ENCODE results near the gene CNTRL. TPM values are rescaled to one million over a fixed set of nuclear protein-coding genes. Genes with fewer than 3 reads are reported as not detected.
"Not testable (repeated sequence)": the region's sequence is repeated elsewhere in the genome, so short reads cannot be mapped to it uniquely, and the experiment has no call there.

The CNTRL gene, protein sequence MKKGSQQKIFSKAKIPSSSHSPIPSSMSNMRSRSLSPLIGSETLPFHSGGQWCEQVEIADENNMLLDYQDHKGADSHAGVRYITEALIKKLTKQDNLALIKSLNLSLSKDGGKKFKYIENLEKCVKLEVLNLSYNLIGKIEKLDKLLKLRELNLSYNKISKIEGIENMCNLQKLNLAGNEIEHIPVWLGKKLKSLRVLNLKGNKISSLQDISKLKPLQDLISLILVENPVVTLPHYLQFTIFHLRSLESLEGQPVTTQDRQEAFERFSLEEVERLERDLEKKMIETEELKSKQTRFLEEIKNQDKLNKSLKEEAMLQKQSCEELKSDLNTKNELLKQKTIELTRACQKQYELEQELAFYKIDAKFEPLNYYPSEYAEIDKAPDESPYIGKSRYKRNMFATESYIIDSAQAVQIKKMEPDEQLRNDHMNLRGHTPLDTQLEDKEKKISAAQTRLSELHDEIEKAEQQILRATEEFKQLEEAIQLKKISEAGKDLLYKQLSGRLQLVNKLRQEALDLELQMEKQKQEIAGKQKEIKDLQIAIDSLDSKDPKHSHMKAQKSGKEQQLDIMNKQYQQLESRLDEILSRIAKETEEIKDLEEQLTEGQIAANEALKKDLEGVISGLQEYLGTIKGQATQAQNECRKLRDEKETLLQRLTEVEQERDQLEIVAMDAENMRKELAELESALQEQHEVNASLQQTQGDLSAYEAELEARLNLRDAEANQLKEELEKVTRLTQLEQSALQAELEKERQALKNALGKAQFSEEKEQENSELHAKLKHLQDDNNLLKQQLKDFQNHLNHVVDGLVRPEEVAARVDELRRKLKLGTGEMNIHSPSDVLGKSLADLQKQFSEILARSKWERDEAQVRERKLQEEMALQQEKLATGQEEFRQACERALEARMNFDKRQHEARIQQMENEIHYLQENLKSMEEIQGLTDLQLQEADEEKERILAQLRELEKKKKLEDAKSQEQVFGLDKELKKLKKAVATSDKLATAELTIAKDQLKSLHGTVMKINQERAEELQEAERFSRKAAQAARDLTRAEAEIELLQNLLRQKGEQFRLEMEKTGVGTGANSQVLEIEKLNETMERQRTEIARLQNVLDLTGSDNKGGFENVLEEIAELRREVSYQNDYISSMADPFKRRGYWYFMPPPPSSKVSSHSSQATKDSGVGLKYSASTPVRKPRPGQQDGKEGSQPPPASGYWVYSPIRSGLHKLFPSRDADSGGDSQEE (N-terminal part only)
- total RNA-seq, result 78.6 and 89.2 TPM in 2 replicates

DNA sequence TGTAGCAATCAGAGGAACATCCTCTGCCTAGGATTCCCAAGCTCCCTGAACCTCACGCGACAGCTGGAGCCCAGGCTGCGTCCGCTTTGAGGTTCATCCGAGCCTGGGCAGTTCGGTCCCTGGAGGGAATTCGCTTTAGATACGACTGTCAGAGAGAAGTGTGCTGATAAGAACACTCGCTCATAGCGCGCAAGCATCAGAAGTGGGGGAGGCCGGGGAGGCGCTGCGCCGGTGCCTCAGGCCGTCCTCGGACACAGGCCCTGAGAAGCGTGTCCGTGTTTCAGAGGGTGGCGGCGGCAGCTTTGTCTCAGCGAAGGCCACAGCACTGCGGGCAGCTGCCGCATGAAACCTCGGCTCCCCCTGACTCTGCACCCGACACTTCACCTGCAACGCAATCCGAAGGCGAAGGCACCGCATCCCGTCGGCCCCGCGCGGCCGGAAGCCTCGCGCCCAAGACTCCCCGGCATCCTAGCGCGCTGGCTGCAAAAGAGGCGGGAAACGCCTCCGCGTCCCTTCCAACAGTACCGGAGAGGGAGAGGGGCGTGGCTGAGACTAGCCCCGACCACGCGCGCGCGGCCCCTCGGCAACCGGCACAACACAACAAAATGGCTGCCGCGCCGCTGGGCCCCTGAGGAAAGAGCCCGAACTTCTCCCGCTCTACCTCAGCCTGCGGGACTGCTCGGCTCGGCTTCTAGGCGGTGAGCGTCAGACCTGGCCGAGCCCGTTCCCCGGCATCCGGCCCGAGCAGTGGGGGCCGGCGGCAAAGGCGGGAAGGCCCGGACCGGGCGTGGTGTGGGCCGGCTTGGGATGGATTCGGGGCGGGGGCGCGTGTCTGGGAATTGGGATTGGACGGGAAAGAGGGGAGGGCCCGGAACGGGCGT lies at the start of gene CNTRL:
CNTRL (plus strand) TSS at position 586 of the 881 bp plus-strand sequence. CDS start 13,372 bp downstream, outside the sequence.
- intact Hi-C loops (cut with micrococcal nuclease), result loop anchor here (1.0 to 5.0 kb wide), 13 partner anchors 14 to 494 kb away; partner anchors contain the start of genes CDK5RAP2, FBXW2, MEGF9 and TRAF1

DNA sequence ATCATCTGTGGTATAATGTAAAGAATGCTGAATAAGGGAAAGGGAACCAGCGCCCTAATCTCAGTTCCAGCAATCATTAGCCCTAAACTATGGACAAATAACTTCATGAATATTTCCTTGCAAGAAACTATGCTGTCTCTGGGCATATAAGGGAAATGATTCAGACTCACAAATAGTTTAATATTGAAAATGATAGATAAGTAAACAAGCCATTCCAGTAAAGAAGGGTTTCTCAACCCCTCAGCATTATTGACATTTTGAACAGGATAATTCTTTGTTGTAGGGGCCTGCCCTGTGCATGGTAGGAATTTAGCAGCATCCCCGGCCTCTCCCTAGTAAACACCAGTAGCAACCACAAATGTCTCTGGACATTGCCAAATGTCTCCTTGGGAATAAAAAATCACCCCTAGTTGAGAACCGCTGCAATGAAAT lies 48.5 kb upstream of the CNTRL start:
- intact Hi-C loops (cut with micrococcal nuclease), result no loop called here

DNA sequence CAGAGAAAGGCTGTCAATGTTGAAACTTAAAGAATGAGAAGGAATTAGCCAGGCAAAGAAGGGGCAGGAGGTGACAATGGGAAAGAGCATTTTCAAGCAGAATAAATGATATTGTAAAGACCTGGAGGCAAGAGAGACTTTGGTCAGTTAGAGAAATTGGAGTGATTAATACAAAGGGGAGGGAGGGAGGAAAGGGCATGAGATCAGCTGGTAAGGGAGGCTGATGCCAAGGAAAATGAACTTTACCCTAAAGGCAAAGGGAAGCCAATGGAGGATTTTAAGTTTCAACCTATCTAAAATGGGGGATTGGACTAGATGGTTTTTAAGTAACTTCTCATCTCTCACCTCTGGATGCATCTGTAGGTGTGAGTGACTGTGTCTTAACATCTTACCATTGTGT lies 48.0 kb upstream of the CNTRL start:
- intact Hi-C loops (cut with micrococcal nuclease), result no loop called here

DNA sequence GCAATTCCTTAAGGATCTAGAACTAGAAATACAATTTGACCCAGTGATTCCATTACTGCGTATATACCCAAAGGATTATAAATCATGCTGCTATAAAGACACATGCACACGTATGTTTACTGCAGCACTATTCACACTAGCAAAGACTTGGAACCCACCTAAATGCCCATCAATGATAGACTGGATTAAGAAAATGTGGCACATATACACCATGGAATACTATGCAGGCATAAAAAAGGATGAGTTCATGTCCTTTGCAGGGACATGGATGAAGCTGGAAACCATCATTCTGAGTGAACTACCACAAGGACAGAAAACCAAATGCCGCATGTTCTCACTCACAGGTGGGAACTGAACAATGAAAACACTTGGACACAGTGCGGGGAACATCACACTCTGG lies 46.5 kb upstream of the CNTRL start:
- intact Hi-C loops (cut with micrococcal nuclease), result not testable (repeated sequence)

DNA sequence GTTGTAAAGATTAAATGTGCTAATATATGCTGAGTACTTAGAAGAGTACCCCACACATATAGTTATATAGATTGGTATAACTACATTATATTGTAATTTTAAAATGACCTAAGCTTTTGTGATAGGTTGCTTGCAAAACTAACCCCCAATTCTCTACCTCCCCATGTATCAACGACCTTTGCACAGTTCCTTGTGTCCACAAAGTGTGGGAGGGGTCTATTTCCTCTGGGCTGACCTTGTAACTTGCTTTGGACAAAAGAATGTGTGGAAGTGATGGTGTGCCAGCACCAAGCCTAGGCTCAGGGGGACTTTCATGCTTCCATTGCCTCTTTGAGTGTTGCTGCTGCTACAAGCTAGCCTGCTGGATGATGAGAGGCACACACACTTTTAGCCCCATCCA lies 45.3 kb upstream of the CNTRL start:
- intact Hi-C loops (cut with micrococcal nuclease), result no loop called here

DNA sequence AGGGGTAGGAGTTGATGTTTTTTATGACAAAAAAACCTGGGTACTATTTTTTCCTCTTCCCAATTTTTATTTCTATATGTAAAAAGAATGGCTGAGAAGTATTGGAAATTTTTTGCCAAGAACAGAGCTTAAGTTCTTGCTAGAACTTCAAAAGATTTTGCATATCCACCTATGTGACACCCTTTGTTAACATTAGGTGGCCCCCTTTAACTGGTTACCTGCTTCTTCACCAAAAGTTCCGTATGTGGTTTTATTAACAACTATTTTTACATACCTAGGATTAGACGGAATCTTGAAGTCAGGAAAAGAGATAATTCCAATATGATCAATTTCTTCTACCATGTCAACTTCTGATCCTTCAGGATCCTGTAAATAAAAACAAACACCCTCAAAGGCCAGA lies 40.2 kb upstream of the CNTRL start:
- intact Hi-C loops (cut with micrococcal nuclease), result no loop called here

DNA sequence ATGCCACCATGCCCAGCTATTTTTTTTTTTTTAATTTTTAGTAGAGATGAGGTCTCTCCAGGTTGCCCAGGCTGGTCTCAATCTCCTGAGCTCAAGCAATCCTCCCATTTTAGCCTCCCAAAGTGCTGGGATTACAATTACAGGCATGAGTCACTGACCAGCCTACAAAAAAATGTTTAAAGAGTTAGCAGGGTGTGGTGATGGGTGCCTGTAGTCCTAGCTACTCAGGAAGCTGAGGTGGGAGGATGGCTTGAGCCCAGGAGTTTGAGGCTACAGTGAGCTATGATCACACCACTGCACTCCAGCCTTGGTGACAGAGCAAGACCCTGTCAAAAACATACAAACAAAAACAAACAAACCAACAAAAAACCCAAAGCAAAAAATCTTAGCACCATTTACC lies 39.0 kb upstream of the CNTRL start:
- intact Hi-C loops (cut with micrococcal nuclease), result not testable (repeated sequence)

DNA sequence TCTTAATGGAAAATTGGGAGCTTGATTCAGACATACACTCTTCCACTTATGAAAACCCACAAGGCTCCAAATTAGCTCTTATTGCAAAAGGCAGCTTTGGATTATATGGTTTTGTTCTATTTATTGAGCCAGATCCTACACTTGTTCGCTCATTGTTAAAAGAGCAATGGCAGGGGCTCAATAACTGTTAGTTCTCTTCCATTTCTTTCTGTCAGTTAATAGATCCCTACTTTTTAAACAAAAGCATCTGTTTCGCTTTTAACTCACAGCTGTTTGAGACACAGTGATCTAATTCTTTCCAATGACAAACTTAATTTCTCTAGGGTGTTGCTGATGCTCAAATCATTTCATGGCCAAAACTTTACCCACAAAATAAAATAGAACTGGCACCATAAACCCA lies 36.4 kb upstream of the CNTRL start:
- intact Hi-C loops (cut with micrococcal nuclease), result no loop called here

DNA sequence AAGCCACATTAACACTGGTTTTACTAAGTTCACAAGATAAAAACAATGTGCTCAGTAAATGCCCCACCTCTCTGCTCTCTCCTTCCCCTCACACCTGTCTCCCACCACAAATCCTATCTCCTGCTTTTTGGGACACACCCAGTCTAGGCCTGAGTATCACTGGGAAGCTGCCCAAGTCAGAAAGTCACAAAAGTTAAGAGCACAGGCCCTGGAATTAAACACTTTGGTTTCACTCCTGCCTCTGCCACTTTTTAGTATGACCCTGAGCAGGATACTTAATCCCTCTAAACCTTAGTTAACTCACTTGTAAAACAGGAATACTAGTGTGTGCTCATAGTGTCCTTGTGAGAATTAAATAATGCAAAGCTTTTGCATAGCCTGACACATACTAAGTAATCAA lies 36.0 kb upstream of the CNTRL start:
- intact Hi-C loops (cut with micrococcal nuclease), result no loop called here

DNA sequence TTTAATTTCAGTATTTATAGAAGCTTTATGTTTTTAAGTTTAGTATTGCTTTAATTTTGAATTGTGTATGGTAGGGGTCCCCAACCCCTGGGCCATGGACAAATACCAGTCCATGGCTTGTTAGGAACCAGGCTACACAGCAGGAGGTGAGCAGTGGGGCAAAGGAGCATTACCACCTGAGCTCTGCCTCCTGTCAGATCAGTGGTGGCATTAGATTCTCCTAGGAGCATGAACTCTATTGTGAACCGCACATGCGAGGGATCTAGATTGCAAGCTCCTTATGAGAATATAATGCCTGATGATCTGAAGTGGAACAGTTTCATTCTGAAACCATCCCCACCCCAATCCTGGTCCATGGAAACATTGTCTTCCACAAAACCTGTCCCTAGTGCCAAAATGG lies 26.6 kb upstream of the CNTRL start:
- intact Hi-C loops (cut with micrococcal nuclease), result no loop called here

DNA sequence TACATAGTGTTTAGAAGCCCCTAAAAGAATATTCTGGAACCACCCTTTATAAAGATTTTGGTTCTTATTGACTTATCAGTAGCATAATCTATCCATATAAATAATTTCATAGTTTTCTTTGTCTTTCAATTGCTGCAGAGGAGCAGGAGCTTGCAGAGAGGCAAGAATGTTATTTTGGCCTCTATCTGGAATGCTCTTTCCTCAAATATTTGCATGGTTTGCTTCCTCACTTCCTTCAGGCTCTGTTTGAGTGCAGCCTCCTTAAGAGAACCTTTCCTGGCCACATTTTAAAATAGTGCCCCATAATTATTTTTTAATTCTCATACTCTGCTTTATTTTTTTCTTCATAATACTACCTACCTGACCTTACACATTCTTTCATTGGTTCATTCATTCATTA lies 26.1 kb upstream of the CNTRL start:
- intact Hi-C loops (cut with micrococcal nuclease), result no loop called here

DNA sequence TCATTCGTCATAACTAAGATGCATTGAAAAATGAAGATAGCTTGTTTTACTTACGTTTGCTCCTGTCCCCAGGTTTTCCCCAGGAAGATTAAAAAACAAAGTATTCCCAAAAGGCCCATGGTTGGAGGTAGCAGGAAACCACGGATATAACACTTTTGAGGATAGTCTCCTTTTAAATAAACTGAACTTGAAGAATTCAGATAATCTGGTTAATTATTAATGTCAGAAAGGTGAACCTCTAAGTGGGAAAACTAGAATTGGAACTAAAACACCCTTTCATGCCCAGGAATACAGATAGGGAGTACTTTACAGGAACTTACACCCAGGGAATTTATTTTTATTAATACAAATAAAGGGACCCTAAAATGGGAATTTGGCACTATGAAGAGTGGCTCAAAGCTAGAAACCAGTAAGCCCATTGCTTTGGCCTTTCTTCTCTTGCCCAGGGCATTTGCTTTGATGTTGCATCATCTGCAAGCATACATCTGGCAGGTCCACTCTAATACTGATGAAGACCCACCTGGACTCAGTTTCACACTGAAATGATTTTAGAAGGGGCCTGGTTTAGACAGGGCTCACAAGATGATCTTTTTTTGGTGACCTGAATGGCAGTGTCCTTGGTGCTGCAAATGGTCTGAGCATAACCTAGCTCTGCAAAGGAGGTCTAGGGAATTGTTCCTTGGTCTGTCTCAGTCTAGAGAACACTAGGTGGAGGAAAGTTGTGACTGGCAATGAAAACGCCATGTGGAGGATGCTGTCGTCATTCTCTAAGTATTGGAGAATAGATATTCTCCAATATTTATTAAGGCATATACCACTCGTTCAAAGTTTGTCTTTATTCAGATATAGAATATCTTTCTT lies 24.4 kb upstream of the CNTRL start, which contains the start of gene C5:
C5 (minus strand) TSS at position 148 of the 861 bp plus-strand sequence; CDS start at position 119, 29 bp downstream.
- intact Hi-C loops (cut with micrococcal nuclease), result no loop called here

DNA sequence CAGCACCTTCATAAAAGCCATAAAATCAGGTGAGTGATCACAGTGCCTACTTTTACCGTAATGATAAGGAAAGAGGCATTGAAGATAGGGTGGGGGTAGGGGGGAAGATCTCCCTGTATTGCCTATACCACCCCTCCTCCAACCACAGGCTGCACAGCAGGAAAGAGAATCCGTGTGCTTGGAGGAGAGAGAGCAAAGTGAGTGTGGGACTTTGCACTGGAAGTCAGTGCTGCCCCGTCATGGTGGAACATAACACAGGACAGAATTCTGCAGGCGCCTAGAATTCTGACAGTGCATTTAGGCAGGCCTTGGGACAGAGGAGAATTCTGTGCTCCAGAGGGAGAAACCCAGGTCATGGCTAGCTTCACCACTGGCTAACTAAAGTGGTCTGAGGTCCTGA lies 21.2 kb upstream of the CNTRL start:
- intact Hi-C loops (cut with micrococcal nuclease), result no loop called here

DNA sequence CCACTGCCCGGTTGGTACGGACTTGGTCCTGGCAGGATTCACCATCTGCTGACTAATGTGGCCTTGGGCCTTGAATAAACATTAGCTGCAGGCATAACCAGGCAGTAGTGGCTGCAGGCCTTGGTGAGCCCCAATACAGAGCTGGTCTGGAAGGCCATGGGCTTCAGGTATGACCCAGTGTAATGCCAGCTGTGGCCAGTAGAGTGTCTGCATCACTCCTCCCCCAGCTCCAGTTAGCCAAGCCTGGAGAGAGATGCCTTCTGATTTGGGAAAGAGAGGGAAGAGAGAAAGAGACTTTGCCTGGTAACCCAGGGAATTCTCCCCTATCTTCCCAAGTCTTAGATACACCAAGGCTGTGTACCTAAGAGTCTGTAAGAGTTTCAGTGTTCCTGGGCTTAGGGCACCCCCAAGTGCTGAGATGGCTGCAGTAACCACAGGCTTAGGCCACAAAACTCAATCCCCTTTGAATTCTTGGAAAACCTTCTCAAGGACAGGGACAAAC lies 19.1 kb upstream of the CNTRL start:
- intact Hi-C loops (cut with micrococcal nuclease), result no loop called here

DNA sequence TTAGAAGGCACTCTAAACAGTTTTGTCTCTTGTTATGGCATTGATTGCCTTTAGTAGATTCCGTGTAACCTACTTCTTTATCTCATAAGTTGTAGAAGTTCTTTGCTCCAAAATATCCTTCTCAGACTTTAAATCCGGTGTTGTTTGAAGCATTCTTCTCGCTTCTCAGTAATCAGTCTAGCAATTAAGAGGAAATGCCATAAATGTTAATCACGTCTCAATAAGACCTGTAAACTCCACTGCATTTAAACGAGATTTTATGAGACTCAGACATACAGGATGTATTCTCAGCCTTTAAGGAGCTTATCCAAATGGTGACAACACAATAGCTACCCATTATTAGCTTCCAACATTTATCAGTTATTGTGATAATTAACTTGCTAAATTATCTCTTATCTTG lies 16.9 kb upstream of the CNTRL start:
- intact Hi-C loops (cut with micrococcal nuclease), result no loop called here

DNA sequence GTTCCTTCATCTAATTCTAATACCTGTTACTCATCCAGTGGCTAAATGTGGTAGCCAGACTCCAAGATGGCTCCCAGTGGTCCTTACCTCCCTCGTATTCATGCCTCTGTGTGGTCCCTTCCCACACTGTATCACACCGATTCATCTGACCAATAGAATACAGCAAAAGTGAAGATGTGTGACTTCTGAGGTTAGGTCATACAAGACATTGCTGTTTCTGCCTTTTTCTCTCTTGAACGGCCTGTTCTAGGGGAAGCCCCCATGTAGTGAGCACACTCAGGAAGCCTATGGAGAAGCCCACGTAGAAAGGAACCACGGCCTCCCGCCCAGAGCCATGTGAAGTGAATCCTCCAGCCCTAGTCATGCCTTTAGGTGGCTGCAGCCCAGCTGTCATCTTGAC lies 15.2 kb upstream of the CNTRL start:
- intact Hi-C loops (cut with micrococcal nuclease), result no loop called here

DNA sequence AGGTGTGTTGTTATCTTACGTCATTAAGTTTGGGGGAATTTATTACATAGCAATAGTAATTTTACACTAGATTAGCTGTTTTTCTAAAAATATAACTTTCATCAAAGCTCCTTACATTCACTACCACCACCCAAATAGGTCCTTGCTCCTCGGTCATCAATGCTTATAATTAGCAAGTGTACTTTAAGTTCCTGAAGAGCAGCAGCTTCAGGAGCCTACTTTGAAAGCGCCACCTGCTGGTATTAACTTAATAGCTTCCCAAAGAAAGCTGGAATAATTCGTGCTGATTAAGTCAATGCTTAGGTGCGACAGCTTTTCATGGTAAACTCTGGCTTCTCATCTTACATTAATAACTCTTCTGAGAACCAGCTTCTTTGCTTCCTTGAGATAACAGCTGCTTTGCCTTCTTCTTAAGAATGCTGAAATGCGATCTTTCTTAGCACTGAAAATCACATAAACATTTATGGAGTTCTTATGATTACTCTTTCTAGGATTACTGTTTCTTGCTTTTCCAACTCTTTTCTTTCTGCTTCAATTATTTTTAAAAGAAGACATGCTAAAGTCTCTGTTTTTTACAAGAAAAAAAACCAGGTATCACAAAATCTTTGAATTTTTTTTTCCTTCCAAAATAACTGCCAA lies 14.6 kb upstream of the CNTRL start:
- intact Hi-C loops (cut with micrococcal nuclease), result loop anchor here (1.0 to 2.0 kb wide), 5 partner anchors 15 to 440 kb away; partner anchors contain the start of gene CNTRL

DNA sequence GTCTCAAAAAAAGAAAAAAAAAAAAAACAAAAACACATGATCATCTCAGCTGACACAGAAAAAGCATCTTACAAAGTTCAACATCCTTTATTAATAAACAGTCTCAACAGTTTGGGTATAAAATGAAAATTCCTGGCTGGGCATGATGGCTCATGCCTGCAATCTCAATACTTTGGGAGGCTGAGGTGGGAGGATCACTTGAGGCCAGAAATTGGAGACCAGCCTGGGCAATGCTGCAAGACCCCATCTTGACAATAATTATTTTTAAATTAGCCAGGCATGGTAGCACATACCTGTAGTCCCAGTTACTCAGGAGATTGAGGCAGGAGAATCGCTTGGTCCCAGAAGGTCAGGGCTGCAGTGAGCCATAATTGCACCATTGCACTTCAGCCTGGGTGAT lies 7.9 kb upstream of the CNTRL start:
- intact Hi-C loops (cut with micrococcal nuclease), result no loop called here

DNA sequence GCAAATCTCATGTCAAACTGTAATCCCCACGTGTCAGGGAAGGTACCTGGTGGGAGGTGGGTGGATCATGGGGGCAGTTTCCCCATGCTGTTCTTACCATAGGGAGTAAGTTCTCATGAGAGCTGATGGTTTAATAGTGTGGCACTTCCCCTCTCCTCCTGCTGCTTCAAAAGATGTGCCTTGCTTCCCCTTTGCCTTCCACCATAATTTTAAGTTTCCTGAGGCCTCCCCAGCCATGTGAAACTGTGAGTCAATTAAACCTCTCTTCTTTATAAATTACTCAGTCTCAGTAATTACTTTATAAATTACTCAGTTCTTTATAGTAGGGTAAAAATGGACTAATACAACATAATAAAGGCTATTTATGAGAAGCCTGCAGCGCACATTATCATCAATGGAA lies 7.1 kb upstream of the CNTRL start:
- intact Hi-C loops (cut with micrococcal nuclease), result no loop called here

Measured in T-helper 1 cell treated with Interleukin-12 subunit alpha and Interleukin-12 subunit beta and Interleukin-4 antibody, amounts not matched to agents 30 ng/mL and 1 ng/mL, for 36 hours (primary cell).